ENCODE results near the gene TGFBRAP1. TPM values are rescaled to one million over a fixed set of nuclear protein-coding genes. Genes with fewer than 3 reads are reported as not detected.
A peak's percentile ranks its signal among the peaks of the same experiment; 100 is the strongest.

TGFBRAP1 gene
- total and polyA plus RNA-seq, 4 experiments from 2014 or later, result 19.9 to 27.4 (median 20.8) TPM

GRCh38 chr2:105239924-105240323, 89.6 kb downstream of the TGFBRAP1 start:
- CTCF ChIA-PET (ENCODE audit: partially characterized antibody), result interaction anchor here (0.8 to 9.9 kb wide), 5 partner anchors 15 to 124 kb away, joined by 3 to 112 read pairs (median 5); no protein-coding TSS in a partner anchor
- Mint-ChIP-seq H3K4me1 (peaks cover 5 to 22% (median 13%) of the 10 kb centered on the region in 4 donors), H3K27ac (no peak overlapping the region), H3K36me3 (no peaks in the 10 kb centered on the region), H3K9me3 (no peaks in the 10 kb centered on the region), H3K27me3 (peaks cover 9 to 12% of the 10 kb centered on the region in 2 donors), H3K4me3 (no peak overlapping the region)
- H3K27me3 ChIP-seq (ENCODE audit: insufficient read depth, low read length), result no peaks in the 10 kb centered on the region
- DNase-seq, result no peak
- intact Hi-C loops (cut with micrococcal nuclease), result no loop called here
- no peak overlapping the region for H3K27ac ChIP-seq (ENCODE audit: low read depth, low read length)
- H3K9me3 ChIP-seq (ENCODE audit: control insufficient read depth in 1 of 2, low read length in 2 of 2), result no peaks in the 10 kb centered on the region
- H3K4me3 ChIP-seq (ENCODE audit: low read length in 2 of 2), result no peak overlapping the region
- no peaks in the 10 kb centered on the region for H3K36me3 ChIP-seq (ENCODE audit: insufficient read depth, low read length)
- POLR2A ChIA-PET (ENCODE audit: partially characterized antibody), result no interaction called here
- H3K4me1 ChIP-seq (ENCODE audit: insufficient read depth, low read length), result peaks cover 12% of the 10 kb centered on the region

DNA sequence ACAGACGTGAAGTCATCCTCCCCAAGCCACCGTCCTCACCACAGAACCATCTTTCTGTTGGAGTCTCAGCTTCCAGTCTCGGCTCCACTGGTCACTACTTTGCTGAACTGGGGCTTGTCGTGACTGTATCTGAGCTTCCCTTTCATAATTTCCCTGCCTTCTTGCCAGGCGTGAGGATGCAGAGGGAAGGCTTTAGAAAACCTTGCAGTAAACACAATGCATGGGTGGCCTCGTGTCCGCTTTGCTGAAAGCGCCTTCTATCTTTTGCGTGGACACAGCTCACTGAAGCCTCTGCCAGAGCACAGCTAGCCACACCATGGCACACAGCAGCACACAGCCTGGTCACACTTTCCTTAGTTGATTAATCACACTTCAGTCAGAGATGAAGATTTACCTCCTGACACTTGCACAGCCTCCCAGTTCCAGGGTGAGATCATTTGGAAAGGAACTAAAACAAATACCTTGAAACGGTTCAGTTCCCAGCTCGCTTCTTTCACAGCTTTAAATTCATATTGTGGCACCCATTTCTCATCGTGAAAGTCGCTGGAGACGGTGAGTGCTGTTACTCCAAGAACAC, 90.8 kb downstream of the TGFBRAP1 start:
- intact Hi-C loops (cut with micrococcal nuclease), result no loop called here
- Histone ChIP-seq H3K27me3 (ENCODE audit: insufficient read depth, low read length) (no peaks in the 10 kb centered on the region), H3K9me3 (ENCODE audit: control insufficient read depth in 1 of 2, low read length in 2 of 2) (no peaks in the 10 kb centered on the region), H3K36me3 (ENCODE audit: insufficient read depth, low read length) (no peaks in the 10 kb centered on the region), H3K4me3 (ENCODE audit: low read length in 2 of 2) (no peak overlapping the region), H3K27ac (ENCODE audit: low read depth, low read length) (no peak overlapping the region), H3K4me1 (ENCODE audit: insufficient read depth, low read length) (peaks cover 12% of the 10 kb centered on the region)
- no peak for DNase-seq
- Mint-ChIP-seq H3K9me3 (no peaks in the 10 kb centered on the region), H3K36me3 (no peaks in the 10 kb centered on the region), H3K4me3 (no peak overlapping the region), H3K4me1 (peaks cover 5 to 22% (median 13%) of the 10 kb centered on the region in 4 donors), H3K27me3 (peaks cover 9 to 12% of the 10 kb centered on the region in 2 donors), H3K27ac (no peak overlapping the region)
- POLR2A ChIA-PET (ENCODE audit: partially characterized antibody), result no interaction called here
- CTCF ChIA-PET (ENCODE audit: partially characterized antibody), result interaction anchor here (0.8 to 9.9 kb wide), 9 partner anchors 8 to 1315 kb away, joined by 3 to 112 read pairs (median 5); no protein-coding TSS in a partner anchor

GRCh38 chr2:105237045-105237765, 92.3 kb downstream of the TGFBRAP1 start:
- Mint-ChIP-seq H3K4me3 (peak overlapping the region in 5 of 8 donors; percentile 18 to 62 (median 59)), H3K27me3 (peaks cover 10 to 12% of the 10 kb centered on the region in 2 donors), H3K36me3 (no peaks in the 10 kb centered on the region), H3K9me3 (no peaks in the 10 kb centered on the region), H3K4me1 (peaks cover 5 to 22% (median 13%) of the 10 kb centered on the region in 4 donors), H3K27ac (no peak overlapping the region)
- H3K36me3 ChIP-seq (ENCODE audit: insufficient read depth, low read length), result no peaks in the 10 kb centered on the region
- H3K27me3 ChIP-seq (ENCODE audit: insufficient read depth, low read length), result no peaks in the 10 kb centered on the region
- H3K9me3 ChIP-seq (ENCODE audit: control insufficient read depth in 1 of 2, low read length in 2 of 2), result no peaks in the 10 kb centered on the region
- peaks cover 12% of the 10 kb centered on the region for H3K4me1 ChIP-seq (ENCODE audit: insufficient read depth, low read length)
- H3K27ac ChIP-seq (ENCODE audit: low read depth, low read length), result no peak overlapping the region
- DNase-seq, result peak in 2 of 5 donors; percentile 9 to 11
- H3K4me3 ChIP-seq (ENCODE audit: low read length in 2 of 2), result no peak overlapping the region
- POLR2A ChIA-PET (ENCODE audit: partially characterized antibody), result no interaction called here
- CTCF ChIA-PET (ENCODE audit: partially characterized antibody), result interaction anchor here (0.6 to 9.9 kb wide), 8 partner anchors 8 to 1345 kb away, joined by 3 to 112 read pairs (median 4); no protein-coding TSS in a partner anchor
- intact Hi-C loops (cut with micrococcal nuclease), result no loop called here

GRCh38 chr2:105236060-105236424, 93.5 kb downstream of the TGFBRAP1 start:
- Mint-ChIP-seq H3K9me3 (no peaks in the 10 kb centered on the region), H3K36me3 (no peaks in the 10 kb centered on the region), H3K4me3 (peak overlapping the region in 1 of 8 donors; percentile 20), H3K4me1 (peaks cover 5 to 22% (median 13%) of the 10 kb centered on the region in 4 donors), H3K27ac (peak overlapping the region in 1 of 7 donors; percentile 82), H3K27me3 (peaks cover 11% of the 10 kb centered on the region in 2 donors)
- no peaks in the 10 kb centered on the region for H3K27me3 ChIP-seq (ENCODE audit: insufficient read depth, low read length)
- H3K27ac ChIP-seq (ENCODE audit: low read depth, low read length), result no peak overlapping the region
- no peak overlapping the region for H3K4me3 ChIP-seq (ENCODE audit: low read length in 2 of 2)
- H3K36me3 ChIP-seq (ENCODE audit: insufficient read depth, low read length), result no peaks in the 10 kb centered on the region
- H3K4me1 ChIP-seq (ENCODE audit: insufficient read depth, low read length), result peaks cover 12% of the 10 kb centered on the region
- ChIA-PET CTCF (ENCODE audit: partially characterized antibody) (interaction anchor here (0.7 to 9.9 kb wide), 10 partner anchors 9 to 127 kb away, joined by 3 to 112 read pairs (median 4); no protein-coding TSS in a partner anchor), POLR2A (ENCODE audit: partially characterized antibody) (no interaction called here)
- no peaks in the 10 kb centered on the region for H3K9me3 ChIP-seq (ENCODE audit: control insufficient read depth in 1 of 2, low read length in 2 of 2)
- DNase-seq, result no peak
- intact Hi-C loops (cut with micrococcal nuclease), result no loop called here

- DNase-seq, result peak in 4 of 5 donors; percentile 20 to 29 (median 26)
- H3K4me3 ChIP-seq (ENCODE audit: low read length in 2 of 2), result no peak overlapping the region
- CTCF ChIA-PET (ENCODE audit: partially characterized antibody), result interaction anchor here (0.7 to 9.9 kb wide), 10 partner anchors 9 to 127 kb away, joined by 3 to 112 read pairs (median 4); no protein-coding TSS in a partner anchor
- Mint-ChIP-seq H3K27ac (peak overlapping the region in 1 of 7 donors; percentile 82), H3K9me3 (no peaks in the 10 kb centered on the region), H3K36me3 (no peaks in the 10 kb centered on the region), H3K4me3 (peak overlapping the region in 1 of 8 donors; percentile 20), H3K27me3 (peaks cover 11% of the 10 kb centered on the region in 2 donors), H3K4me1 (peaks cover 5 to 22% (median 13%) of the 10 kb centered on the region in 4 donors)
- no peaks in the 10 kb centered on the region for H3K9me3 ChIP-seq (ENCODE audit: control insufficient read depth in 1 of 2, low read length in 2 of 2)
- POLR2A ChIA-PET (ENCODE audit: partially characterized antibody), result no interaction called here
- peaks cover 12% of the 10 kb centered on the region for H3K4me1 ChIP-seq (ENCODE audit: insufficient read depth, low read length)
- H3K27me3 ChIP-seq (ENCODE audit: insufficient read depth, low read length), result no peaks in the 10 kb centered on the region
- no peak overlapping the region for H3K27ac ChIP-seq (ENCODE audit: low read depth, low read length)
- intact Hi-C loops (cut with micrococcal nuclease), result loop anchor here (1.0 kb wide), 1 partner anchor 121 kb away; no protein-coding TSS in a partner anchor
- H3K36me3 ChIP-seq (ENCODE audit: insufficient read depth, low read length), result no peaks in the 10 kb centered on the region
These were observed 94.0 kb downstream of the TGFBRAP1 start for GRCh38 chr2:105235388-105236059.

DNA sequence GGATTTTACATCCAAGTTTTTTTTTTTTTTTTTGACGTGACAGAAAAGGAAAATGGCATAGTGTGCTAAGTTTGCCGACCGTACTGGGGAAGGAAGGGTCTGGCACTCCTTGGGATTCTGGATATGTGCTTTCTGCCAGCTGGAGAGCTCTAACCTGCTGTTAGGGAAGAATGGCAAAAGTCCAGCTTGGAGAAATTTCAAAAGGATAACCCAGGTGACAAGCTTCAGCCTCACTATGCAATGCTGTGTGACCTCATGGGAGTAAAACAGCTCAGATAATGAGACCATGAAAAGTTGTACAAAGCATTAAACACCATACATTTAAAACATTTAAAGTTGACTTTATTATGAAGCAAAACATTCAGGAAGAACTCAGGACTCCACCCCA, 98.3 kb downstream of the TGFBRAP1 start:
- H3K27ac Mint-ChIP-seq, result no peak overlapping the region
- Histone ChIP-seq H3K36me3 (ENCODE audit: insufficient read depth, low read length) (no peaks in the 10 kb centered on the region), H3K9me3 (ENCODE audit: control insufficient read depth in 1 of 2, low read length in 2 of 2) (no peaks in the 10 kb centered on the region), H3K27me3 (ENCODE audit: insufficient read depth, low read length) (no peaks in the 10 kb centered on the region), H3K4me3 (ENCODE audit: low read length in 2 of 2) (no peak overlapping the region), H3K4me1 (ENCODE audit: insufficient read depth, low read length) (no peaks in the 10 kb centered on the region), H3K27ac (ENCODE audit: low read depth, low read length) (no peak overlapping the region)
- DNase-seq, result no peak
- H3K36me3 Mint-ChIP-seq, result no peaks in the 10 kb centered on the region
- peaks cover 5 to 9% of the 10 kb centered on the region in 2 donors for H3K27me3 Mint-ChIP-seq
- H3K9me3 Mint-ChIP-seq, result no peaks in the 10 kb centered on the region
- intact Hi-C loops (cut with micrococcal nuclease), result no loop called here
- CTCF ChIA-PET (ENCODE audit: partially characterized antibody), result interaction anchor here (1.5 to 9.9 kb wide), 3 partner anchors 7 to 116 kb away, joined by 3 to 112 read pairs (median 10); partner anchors contain the start of gene GPR45
- POLR2A ChIA-PET (ENCODE audit: partially characterized antibody), result interaction anchor here (0.6 kb wide), 1 partner anchor 230 kb away, joined by 3 read pairs; no protein-coding TSS in a partner anchor
- H3K4me1 Mint-ChIP-seq, result peaks cover 0 to 8% (median 5%) of the 10 kb centered on the region in 4 donors
- H3K4me3 Mint-ChIP-seq, result no peak overlapping the region

DNA sequence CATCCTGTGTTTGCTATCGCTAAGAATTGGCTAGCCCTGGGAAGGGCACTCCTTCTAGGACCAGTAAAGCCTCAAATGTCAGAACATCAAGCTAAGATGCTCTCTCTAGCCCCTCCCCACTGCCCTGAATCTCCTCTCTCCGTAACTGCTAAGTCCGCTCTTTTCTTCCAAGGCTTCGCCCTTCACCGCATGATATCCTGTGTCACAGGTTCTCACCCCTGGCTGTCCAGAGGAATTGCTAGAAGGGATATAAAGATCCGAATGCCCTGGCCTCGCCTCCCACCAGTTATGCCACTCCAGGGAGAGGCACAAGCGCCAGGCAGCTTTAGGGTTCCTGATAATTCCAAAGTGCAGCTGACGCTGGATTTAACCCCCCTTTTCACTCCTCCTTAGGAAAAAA, 105.1 kb downstream of the TGFBRAP1 start:
- H3K9me3 Mint-ChIP-seq, result no peaks in the 10 kb centered on the region
- no peak overlapping the region for H3K4me3 ChIP-seq (ENCODE audit: low read length in 2 of 2)
- no peaks in the 10 kb centered on the region for H3K27me3 ChIP-seq (ENCODE audit: insufficient read depth, low read length)
- H3K36me3 Mint-ChIP-seq, result no peaks in the 10 kb centered on the region
- H3K4me3 Mint-ChIP-seq, result no peak overlapping the region
- no peak overlapping the region for H3K27ac Mint-ChIP-seq
- DNase-seq, result no peak
- H3K4me1 ChIP-seq (ENCODE audit: insufficient read depth, low read length), result no peaks in the 10 kb centered on the region
- POLR2A ChIA-PET (ENCODE audit: partially characterized antibody), result no interaction called here
- peaks cover 19 to 20% of the 10 kb centered on the region in 2 donors for H3K27me3 Mint-ChIP-seq
- no peaks in the 10 kb centered on the region for H3K9me3 ChIP-seq (ENCODE audit: control insufficient read depth in 1 of 2, low read length in 2 of 2)
- intact Hi-C loops (cut with micrococcal nuclease), result no loop called here
- H3K4me1 Mint-ChIP-seq, result no peaks in the 10 kb centered on the region
- no peaks in the 10 kb centered on the region for H3K36me3 ChIP-seq (ENCODE audit: insufficient read depth, low read length)
- H3K27ac ChIP-seq (ENCODE audit: low read depth, low read length), result no peak overlapping the region
- CTCF ChIA-PET (ENCODE audit: partially characterized antibody), result no interaction called here

Data from CD4-positive, alpha-beta memory T cell (primary cell).